IMR-90 (cell line): Measurements from ENCODE around the gene DUOX1. TPM values are rescaled to one million over a fixed set of nuclear protein-coding genes. Genes with fewer than 3 reads are reported as not detected.

Experiments
- ATAC-seq: fragments of 200-7000 bp; cut with Tn5 transposase; 2 replicates; pipeline ENCODE4 v1.9.1; 2020; ENCODE audit warnings: low read depth, mild to moderate bottlenecking, moderate library complexity
- BruUV-seq: library from RNA; stranded (reverse); fragments of 400-500 nt; replicated peaks from 2 replicates; lab custom pipeline; 2021; lab: Mats Ljungman, UMichigan
- CTCF ChIA-PET: fragments of 300-600 bp; formaldehyde crosslinking; extraction: SDS; loops from one replicate; lab custom pipeline; 2021; ENCODE audit warnings: antibody characterized with exemption; lab: Yijun Ruan, JAX
- POLR2A ChIA-PET: fragments of 300-600 bp; sonication (Branson Sonifier 250); formaldehyde crosslinking; loops from one replicate; lab custom pipeline; 2022; ENCODE audit warnings: antibody characterized with exemption; ENCODE audit not compliant: unreplicated experiment; lab: Charles Lee
- DNase-seq: peaks from one replicate; pipeline ENCODE4 v3.0.0; 2013
- H2AFZ ChIP-seq: replicated peaks from 2 replicates; pipeline ENCODE3; 2013; ENCODE audit warnings: low read length, mild to moderate bottlenecking; ENCODE audit not compliant: poor library complexity
- H2AK5ac ChIP-seq: 2 replicates; pipeline ENCODE4 v1.6.1; 2013; ENCODE audit warnings: low read depth, low read length, inconsistent platforms
- H2AK9ac ChIP-seq: replicated peaks from 2 replicates; pipeline ENCODE3; 2013; ENCODE audit warnings: mild to moderate bottlenecking, low read depth, low read length, moderate library complexity; ENCODE audit not compliant: poor library complexity
- H2BK120ac ChIP-seq: 2 replicates; pipeline ENCODE4 v1.6.1; 2013; ENCODE audit warnings: low read depth, low read length, inconsistent platforms
- H2BK15ac ChIP-seq: 3 replicates; pipeline ENCODE4 v1.6.1; 2013; ENCODE audit warnings: low read depth, low read length, inconsistent platforms
- H2BK20ac ChIP-seq: 2 replicates; pipeline ENCODE4 v1.6.1; 2013; ENCODE audit warnings: low read depth, mild to moderate bottlenecking, inconsistent platforms, low read length, moderate library complexity
- H2BK5ac ChIP-seq: 2 replicates; pipeline ENCODE4 v1.6.1; 2013; ENCODE audit warnings: mild to moderate bottlenecking, low read depth, low read length, inconsistent platforms; ENCODE audit not compliant: poor library complexity, severe bottlenecking
- H3K14ac ChIP-seq: replicated peaks from 2 replicates; pipeline ENCODE4 v1.6.1; 2013; ENCODE audit warnings: low read depth, low read length, inconsistent platforms
- H3K18ac ChIP-seq: 2 replicates; pipeline ENCODE4 v1.6.1; 2013; ENCODE audit warnings: low read depth, low read length, control low read depth
- H3K23ac ChIP-seq: 2 replicates; pipeline ENCODE4 v1.6.1; 2013; ENCODE audit warnings: low read depth, low read length, inconsistent platforms
- H3K27ac ChIP-seq: 2 replicates; pipeline ENCODE4 v1.5.1; 2013; ENCODE audit warnings: mild to moderate bottlenecking, control low read depth, low read length; ENCODE audit not compliant: insufficient read depth
- H3K27me3 ChIP-seq: 2 replicates; pipeline ENCODE4 v1.6.1; 2013; ENCODE audit warnings: low read length; ENCODE audit not compliant: control insufficient read depth, insufficient read depth
- H3K36me3 ChIP-seq: 2 replicates; pipeline ENCODE4 v1.6.1; 2013; ENCODE audit warnings: low read length, mixed read lengths; ENCODE audit not compliant: control insufficient read depth, insufficient read depth
- H3K4ac ChIP-seq: 2 replicates; pipeline ENCODE4 v1.6.1; 2013; ENCODE audit warnings: low read depth, low read length, inconsistent platforms
- H3K4me1 ChIP-seq: 2 replicates; pipeline ENCODE4 v1.6.1; 2013; ENCODE audit warnings: low read length, mixed read lengths; ENCODE audit not compliant: control insufficient read depth, insufficient read depth
- H3K4me2 ChIP-seq: 2 replicates; pipeline ENCODE4 v1.6.1; 2013; ENCODE audit warnings: low read depth, mild to moderate bottlenecking, control low read depth, low read length, moderate library complexity
- H3K4me3 ChIP-seq: 2 replicates; pipeline ENCODE4 v1.5.1; 2013; ENCODE audit warnings: low read depth, mild to moderate bottlenecking, control low read depth, low read length, moderate library complexity; ENCODE audit not compliant: insufficient read depth
- H3K56ac ChIP-seq: 2 replicates; pipeline ENCODE4 v1.6.1; 2013; ENCODE audit warnings: low read length, inconsistent platforms; ENCODE audit not compliant: insufficient read depth; ENCODE audit errors: extremely low read depth
- H3K79me1 ChIP-seq, 2 experiments: 2 replicates each; pipeline ENCODE4 v1.6.1; 2013; ENCODE audit warnings: low read length in 2 of 2, inconsistent platforms in 1 of 2, low read depth in 1 of 2
- H3K9ac ChIP-seq: 2 replicates; pipeline ENCODE4 v1.6.1; 2013; ENCODE audit warnings: low read depth, low read length, control low read depth
- H3K9me1 ChIP-seq: 2 replicates; pipeline ENCODE4 v1.6.1; 2013; ENCODE audit warnings: low read length, inconsistent platforms; ENCODE audit not compliant: insufficient read depth
- H3K9me3 ChIP-seq: 2 replicates; pipeline ENCODE4 v1.6.1; 2013; ENCODE audit warnings: low read length; ENCODE audit not compliant: control insufficient read depth, insufficient read depth
- H4K20me1 ChIP-seq: 2 replicates; pipeline ENCODE4 v1.6.1; 2013; ENCODE audit warnings: low read length, inconsistent platforms; ENCODE audit not compliant: insufficient read depth
- H4K5ac ChIP-seq: 2 replicates; pipeline ENCODE4 v1.6.1; 2013; ENCODE audit warnings: mild to moderate bottlenecking, low read depth, low read length, control low read depth
- H4K8ac ChIP-seq, 2 experiments: 2 replicates each; pipeline ENCODE4 v1.6.1; 2013; ENCODE audit warnings: low read depth in 2 of 2, low read length in 2 of 2, control low read depth in 1 of 2, inconsistent platforms in 1 of 2
- H4K91ac ChIP-seq: 2 replicates; pipeline ENCODE4 v1.6.1; 2013; ENCODE audit warnings: low read depth, low read length, inconsistent platforms; ENCODE audit not compliant: insufficient read depth
- CEBPB ChIP-seq: IDR thresholded peaks from 2 replicates; pipeline ENCODE4 v1.6.1; 2012; ENCODE audit warnings: low read depth, low read length, improper control_type of control experiment
- CHD1 ChIP-seq: IDR thresholded peaks from 2 replicates; pipeline ENCODE4 v1.6.1; 2012; ENCODE audit warnings: low read depth, low read length, improper control_type of control experiment
- CTCF ChIP-seq: conservative IDR thresholded peaks from 2 replicates; pipeline ENCODE4 v1.5.1; 2012; ENCODE audit warnings: mild to moderate bottlenecking, low read depth, low read length, improper control_type of control experiment
- FOS ChIP-seq: fragments of 150-350 bp; IDR thresholded peaks from 2 replicates; pipeline ENCODE4 v1.6.1; 2016; ENCODE audit warnings: low read depth, low read length
- MAFK ChIP-seq: IDR thresholded peaks from 2 replicates; pipeline ENCODE4 v1.6.1; 2012; ENCODE audit warnings: low read depth, low read length, improper control_type of control experiment
- MAZ ChIP-seq: IDR thresholded peaks from 2 replicates; pipeline ENCODE4 v1.6.1; 2012; ENCODE audit warnings: low read depth, mild to moderate bottlenecking, low read length, improper control_type of control experiment, moderate library complexity, borderline replicate concordance
- MXI1 ChIP-seq: IDR thresholded peaks from 2 replicates; pipeline ENCODE4 v1.6.1; 2012; ENCODE audit warnings: low read depth, mild to moderate bottlenecking, low read length, moderate library complexity, borderline replicate concordance
- NFE2L2 ChIP-seq: fragments of 150-350 bp; IDR thresholded peaks from 2 replicates; pipeline ENCODE4 v1.6.1; 2016; ENCODE audit warnings: low read depth, mild to moderate bottlenecking, low read length
- POLR2A ChIP-seq: IDR thresholded peaks from 2 replicates; pipeline ENCODE4 v1.6.1; 2012; ENCODE audit warnings: mild to moderate bottlenecking, low read depth, low read length
- RAD21 ChIP-seq: IDR thresholded peaks from 2 replicates; pipeline ENCODE4 v1.6.1; 2012; ENCODE audit warnings: low read length, improper control_type of control experiment
- RCOR1 ChIP-seq: IDR thresholded peaks from 2 replicates; pipeline ENCODE4 v1.6.1; 2012; ENCODE audit warnings: mild to moderate bottlenecking, low read length, improper control_type of control experiment; ENCODE audit not compliant: insufficient replicate concordance
- RFX5 ChIP-seq: IDR thresholded peaks from 2 replicates; pipeline ENCODE4 v1.8.0; 2012; ENCODE audit warnings: low read depth, mild to moderate bottlenecking, low read length, moderate library complexity
- SMC3 ChIP-seq: fragments of 150-350 bp; IDR thresholded peaks from 2 replicates; pipeline ENCODE4 v1.6.1; 2016; ENCODE audit warnings: low read depth, mild to moderate bottlenecking, antibody characterized with exemption, low read length, moderate library complexity
- WGBS, 2 experiments: methylation state at CpG; one replicate each; pipeline versions ENCODE4 v1.1.5 to v1.1.7; 2013; ENCODE audit warnings: missing lambda C conversion rate in 2 of 2; ENCODE audit not compliant: insufficient read length in 1 of 2; ENCODE audit errors: extremely low coverage in 2 of 2; 5-methylcytosine and 5-hydroxymethylcytosine counted together
- dilution Hi-C: fragments of 300-500 bp; cut with HindIII; formaldehyde crosslinking; loops from one replicate; pipeline ENCODE4 v1.14.3; 2018; ENCODE audit warnings: low sequenced_read_pairs; ENCODE audit not compliant: unreplicated experiment
- in situ Hi-C: fragments of 300-500 bp; cut with MboI; formaldehyde crosslinking; loops from 3 replicates; pipeline ENCODE4 v1.14.3; 2019; ENCODE audit warnings: low sequenced_read_pairs, inconsistent platforms, mixed read lengths
- intact Hi-C: fragments of 100-400 bp; cut with micrococcal nuclease; formaldehyde crosslinking; loops from 2 replicates; pipeline ENCODE4 v1.10.0; 2022
- polyA plus RNA-seq, 3 experiments: library from polyadenylated mRNA; depleted of rRNA; stranded (reverse); fragments of >200 nt; gene quantifications; 2 replicates each; pipeline ENCODE4 v1.2.3, GENCODE V29; 2012; ENCODE audit warnings: low replicate concordance in 1 of 3
- total RNA-seq: library from RNA; depleted of rRNA; stranded (reverse); fragments of >200 nt; gene quantifications from 2 replicates; pipeline ENCODE4 v1.2.3, GENCODE V29; 2012
- TF ChIP-seq, protein P1 (sequence below): fragments of 150-350 bp; IDR thresholded peaks from 2 replicates; pipeline ENCODE4 v1.6.1; 2017; ENCODE audit warnings: mild to moderate bottlenecking, antibody characterized with exemption, low read length, low read depth

Gene DUOX1
- total and polyA plus RNA-seq, 2 of the 4 experiments (the other 2 are of a cell fraction): not detected

DNA sequence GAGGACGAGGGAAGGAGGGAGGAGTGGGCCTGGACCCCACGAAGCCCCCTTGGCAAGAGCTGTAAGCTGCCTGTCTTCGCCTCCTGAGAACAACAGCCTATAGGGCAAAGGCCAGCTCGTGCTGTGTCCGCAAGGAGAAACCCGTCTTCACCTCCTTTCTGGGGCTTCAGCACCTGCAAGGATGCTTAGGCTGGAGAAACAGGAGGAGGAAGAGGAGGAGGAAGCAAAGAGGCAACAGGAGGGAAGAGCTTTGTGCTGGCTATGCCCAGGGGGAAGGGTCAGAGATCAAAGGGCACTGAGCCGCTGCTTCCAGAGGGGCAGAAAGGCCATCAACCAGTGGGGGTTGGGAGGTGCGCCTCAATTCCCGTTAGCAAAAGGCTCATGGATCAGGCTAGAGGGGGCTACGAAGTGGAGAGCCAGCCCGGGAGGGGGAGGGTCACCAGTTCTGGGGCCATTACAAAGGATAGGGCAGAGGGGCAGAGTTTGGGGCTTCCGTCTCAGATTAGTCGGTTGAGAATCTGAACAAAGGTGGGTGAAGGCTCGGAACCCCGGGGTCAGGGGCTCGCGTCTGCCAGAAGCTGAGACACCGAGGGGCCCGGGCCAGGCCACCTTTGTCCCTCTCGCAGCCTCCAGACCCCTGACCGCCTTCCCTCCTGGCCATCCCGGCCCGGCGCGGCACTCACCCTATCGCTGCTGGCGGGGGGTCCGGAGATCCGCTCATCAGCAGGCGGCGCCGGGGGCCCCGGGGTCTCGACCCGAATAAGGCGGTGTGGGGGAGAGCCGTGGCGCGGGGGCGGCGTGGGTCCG is 57.2 kb downstream of the DUOX1 start:
- Histone ChIP-seq H3K79me1 (no peaks in the 10 kb centered on the region), H3K4me2 (peak overlapping the region; percentile 84), H3K18ac (no peak overlapping the region; the same call in 1 of the 2 replicates), H3K4me3 (peak overlapping the region; percentile 68), H2AFZ (peak overlapping the region; percentile 64), H4K91ac (no peak overlapping the region), H3K9me1 (peaks cover 12% of the 10 kb centered on the region; the same call in 1 of the 2 replicates), H3K4me1 (peaks cover 8% of the 10 kb centered on the region), H2BK20ac (no peak overlapping the region), H2BK15ac (no peak overlapping the region), H2AK9ac (peak overlapping the region; percentile 33), H3K4ac (peak overlapping the region; percentile 30), H3K23ac (no peak overlapping the region), H3K9ac (peak overlapping the region; percentile 43; the same call in 1 of the 2 replicates), H2AK5ac (0 out of 2 replicates have a peak overlapping the region, but pooled peaks have one; percentile 24), H3K56ac (no peak overlapping the region), H3K9me3 (no peaks in the 10 kb centered on the region), H4K8ac (no peak overlapping the region), H3K36me3 (no peaks in the 10 kb centered on the region), H3K27ac (no peak overlapping the region), H4K20me1 (no peaks in the 10 kb centered on the region), H4K5ac (no peak overlapping the region; the same call in 1 of the 2 replicates), H2BK120ac (no peak overlapping the region), H3K27me3 (peaks cover 10% of the 10 kb centered on the region), H3K14ac (no peak overlapping the region), H2BK5ac (no peak overlapping the region)
- no TSS peak for BruUV-seq
- intact Hi-C loops (no loop called here), dilution Hi-C loops (no loop called here), in situ Hi-C loops (loop anchor here (25.0 kb wide), 1 partner anchor 425 kb away; no protein-coding TSS in a partner anchor)
- CTCF ChIA-PET: no interaction called here
- DNase-seq (no peak), ATAC-seq (peak; percentile 16)
- WGBS, 2 experiments: 11% methylated on average over 10 of the region's 42 CpGs; no CpG with 5 or more reads in 1 of the 2 experiments
- POLR2A ChIA-PET: interaction anchor here (0.7 kb wide), 1 partner anchor 475 kb away, joined by 4 read pairs; the partner anchor contains the start of gene B2M
- no peak for TF ChIP-seq MAFK
- no peak for TF ChIP-seq RCOR1
- no peak for TF ChIP-seq RAD21
- TF ChIP-seq POLR2A: no peak
- TF ChIP-seq, protein P1, sequence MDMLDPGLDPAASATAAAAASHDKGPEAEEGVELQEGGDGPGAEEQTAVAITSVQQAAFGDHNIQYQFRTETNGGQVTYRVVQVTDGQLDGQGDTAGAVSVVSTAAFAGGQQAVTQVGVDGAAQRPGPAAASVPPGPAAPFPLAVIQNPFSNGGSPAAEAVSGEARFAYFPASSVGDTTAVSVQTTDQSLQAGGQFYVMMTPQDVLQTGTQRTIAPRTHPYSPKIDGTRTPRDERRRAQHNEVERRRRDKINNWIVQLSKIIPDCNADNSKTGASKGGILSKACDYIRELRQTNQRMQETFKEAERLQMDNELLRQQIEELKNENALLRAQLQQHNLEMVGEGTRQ: no peak
- TF ChIP-seq SMC3: no peak
- no peak for TF ChIP-seq MXI1
- no peak for TF ChIP-seq CTCF
- TF ChIP-seq CEBPB: no peak
- no peak for TF ChIP-seq RFX5
- no peak for TF ChIP-seq MAZ
- no peak for TF ChIP-seq FOS
- no peak for TF ChIP-seq NFE2L2
- TF ChIP-seq CHD1: no peak
